OCI-LY3 (cell line): ENCODE results near the gene SMAD6.

Experiments
- EZH2phosphoT487 ChIP-seq: fragments of 200-600 bp; shearing (Covaris generic); IDR thresholded peaks from 2 replicates; pipeline ENCODE4 v1.6.1; 2018; ENCODE audit warnings: antibody characterized with exemption, mixed run types, low read depth
- TF ChIP-seq, protein P1 (sequence below): fragments of 200-600, 300-600 bp; sonication (generic); IDR thresholded peaks from 2 replicates; pipeline ENCODE4 v1.5.1; 2014; ENCODE audit warnings: antibody characterized with exemption, low read length, low read depth

DNA sequence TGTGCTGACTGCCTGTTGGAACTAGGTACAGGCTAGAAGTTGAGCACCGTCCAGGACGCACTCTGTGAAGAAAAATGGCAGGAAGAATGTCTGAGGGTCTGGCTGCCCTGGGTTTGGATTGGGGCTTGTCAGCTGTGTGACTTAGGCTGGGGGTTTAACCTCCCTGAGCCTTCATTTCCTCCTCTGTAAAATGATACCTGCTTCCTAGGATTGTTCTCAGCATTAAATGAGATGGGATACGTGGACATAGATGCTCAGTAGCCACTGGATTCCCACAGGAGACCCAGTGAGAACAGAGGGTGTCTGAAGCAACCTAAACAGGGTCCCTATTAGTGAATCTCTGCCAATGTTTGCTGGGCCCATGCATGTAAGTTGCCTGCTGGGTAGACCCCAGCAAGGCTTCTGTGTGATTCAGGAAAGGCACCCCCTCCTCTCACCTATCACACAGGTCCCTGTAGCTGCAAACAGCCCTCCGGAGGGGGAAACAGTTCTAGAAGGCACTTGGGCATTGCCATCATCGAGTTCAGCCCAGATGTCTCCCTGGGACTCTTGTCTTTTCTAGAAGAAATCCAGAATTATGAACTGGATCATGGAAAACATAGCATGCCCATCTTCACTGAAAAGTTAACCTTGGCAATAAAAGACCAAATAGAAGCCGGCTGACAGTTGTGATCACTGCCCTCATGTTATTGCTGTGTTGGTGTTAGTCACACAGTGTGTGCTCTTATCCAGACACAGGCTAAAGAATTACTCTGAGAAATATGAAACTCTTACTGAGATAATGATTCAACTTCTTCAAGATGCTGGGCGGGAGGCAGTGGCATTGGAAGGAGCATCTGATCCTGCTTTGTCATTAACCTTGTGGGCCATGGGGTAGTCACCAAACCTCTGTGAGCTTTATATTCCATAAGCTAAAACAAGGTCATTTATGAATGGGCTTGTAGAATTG, 64.5 kb downstream of the SMAD6 start:
- TF ChIP-seq, protein P1, sequence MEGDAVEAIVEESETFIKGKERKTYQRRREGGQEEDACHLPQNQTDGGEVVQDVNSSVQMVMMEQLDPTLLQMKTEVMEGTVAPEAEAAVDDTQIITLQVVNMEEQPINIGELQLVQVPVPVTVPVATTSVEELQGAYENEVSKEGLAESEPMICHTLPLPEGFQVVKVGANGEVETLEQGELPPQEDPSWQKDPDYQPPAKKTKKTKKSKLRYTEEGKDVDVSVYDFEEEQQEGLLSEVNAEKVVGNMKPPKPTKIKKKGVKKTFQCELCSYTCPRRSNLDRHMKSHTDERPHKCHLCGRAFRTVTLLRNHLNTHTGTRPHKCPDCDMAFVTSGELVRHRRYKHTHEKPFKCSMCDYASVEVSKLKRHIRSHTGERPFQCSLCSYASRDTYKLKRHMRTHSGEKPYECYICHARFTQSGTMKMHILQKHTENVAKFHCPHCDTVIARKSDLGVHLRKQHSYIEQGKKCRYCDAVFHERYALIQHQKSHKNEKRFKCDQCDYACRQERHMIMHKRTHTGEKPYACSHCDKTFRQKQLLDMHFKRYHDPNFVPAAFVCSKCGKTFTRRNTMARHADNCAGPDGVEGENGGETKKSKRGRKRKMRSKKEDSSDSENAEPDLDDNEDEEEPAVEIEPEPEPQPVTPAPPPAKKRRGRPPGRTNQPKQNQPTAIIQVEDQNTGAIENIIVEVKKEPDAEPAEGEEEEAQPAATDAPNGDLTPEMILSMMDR, result no peak
- no peak for TF ChIP-seq EZH2phosphoT487
